B cell (primary cell): Measurements from ENCODE around the gene NTRK2. TPM values are rescaled to one million over a fixed set of nuclear protein-coding genes. Genes with fewer than 3 reads are reported as not detected.

ENCODE experiments used
- ATAC-seq: fragments of 200-7000 bp; cut with Tn5 transposase; one replicate; pipeline ENCODE4 v1.10.0; 2021; ENCODE audit warnings: low read depth, mild to moderate bottlenecking, moderate number of reproducible peaks, moderate library complexity
- CTCF ChIA-PET: fragments of 350-600 bp; sonication (Branson Sonifier 250); formaldehyde crosslinking; loops from one replicate; lab custom pipeline; 2021; ENCODE audit warnings: antibody characterized with exemption, inconsistent platforms; lab: Charles Lee
- POLR2A ChIA-PET: fragments of 350-600 bp; sonication (Branson Sonifier 250); formaldehyde crosslinking; loops from one replicate; lab custom pipeline; 2021; ENCODE audit warnings: antibody characterized with exemption; lab: Charles Lee
- DNase-seq: peaks from one replicate; pipeline ENCODE4 v3.0.0; 2013
- H2AFZ ChIP-seq: 2 replicates; pipeline ENCODE4 v1.6.1; 2012; ENCODE audit warnings: mild to moderate bottlenecking, low read depth, low read length; ENCODE audit not compliant: insufficient read depth, poor library complexity, severe bottlenecking
- H3K27ac ChIP-seq, 2 donors: 1 replicate in 1 of 2; 2 replicates in 1 of 2; pipeline ENCODE4 v1.5.1; 2012 to 2013; ENCODE audit warnings: low read length in 2 of 2, mild to moderate bottlenecking in 2 of 2, moderate library complexity in 1 of 2
- H3K27me3 ChIP-seq, 4 experiments: fragments of 200-600 bp in 1 of 4; sonication (generic) in 1 of 4; replicated peaks in 1 of 4; 1 replicate in 2 of 4; 2 replicates in 2 of 4; pipeline versions ENCODE4 v1.6.1 to v1.7.0; 2013 to 2016; ENCODE audit warnings: low read length in 3 of 4, mild to moderate bottlenecking in 2 of 4, mixed read lengths in 1 of 4, moderate library complexity in 1 of 4; ENCODE audit not compliant: insufficient read depth in 4 of 4, control insufficient read depth in 3 of 4; ENCODE audit errors: control extremely low read depth in 1 of 4
- H3K36me3 ChIP-seq, 2 experiments: replicated peaks in 1 of 2; 1 replicate in 1 of 2; 2 replicates in 1 of 2; pipeline versions ENCODE4 v1.6.1 to v1.7.1; 2013; ENCODE audit warnings: low read length in 1 of 2; ENCODE audit not compliant: insufficient read depth in 2 of 2, control insufficient read depth in 1 of 2; ENCODE audit errors: control extremely low read depth in 1 of 2, extremely low read depth in 1 of 2
- H3K4me1 ChIP-seq, 2 donors: fragments of 200-600 bp in 1 of 2; sonication (generic) in 1 of 2; 1 replicate in 1 of 2; 2 replicates in 1 of 2; pipeline versions ENCODE4 v1.5.1 to v1.6.1; 2013 to 2017; ENCODE audit warnings: low read length in 2 of 2; ENCODE audit not compliant: control insufficient read depth in 2 of 2, insufficient read depth in 2 of 2
- H3K4me2 ChIP-seq: replicated peaks from 2 replicates; pipeline ENCODE3; 2012; ENCODE audit warnings: mild to moderate bottlenecking, low read depth, low read length; ENCODE audit not compliant: poor library complexity, severe bottlenecking
- H3K4me3 ChIP-seq, 5 experiments: fragments of 200-600 bp in 1 of 5; sonication (generic) in 1 of 5; 1 replicate in 3 of 5; 2 replicates in 2 of 5; pipeline versions ENCODE4 v1.5.1 to v1.7.0; 2011 to 2016; ENCODE audit warnings: low read length in 4 of 5, mild to moderate bottlenecking in 4 of 5, low read depth in 2 of 5, control low read depth in 1 of 5, moderate library complexity in 1 of 5; ENCODE audit not compliant: insufficient read depth in 1 of 5; ENCODE audit errors: control extremely low read depth in 1 of 5, extremely low read depth in 1 of 5
- H3K79me2 ChIP-seq: fragments of 200-600 bp; sonication (generic); one replicate; pipeline ENCODE4 v1.6.0; 2016; ENCODE audit warnings: low read length; ENCODE audit not compliant: control insufficient read depth, insufficient read depth
- H3K9ac ChIP-seq: fragments of 200-600 bp; sonication (generic); 2 replicates; pipeline ENCODE4 v1.6.1; 2017; ENCODE audit warnings: mild to moderate bottlenecking, low read length, moderate library complexity
- H3K9me3 ChIP-seq, 3 donors: one replicate each; pipeline versions ENCODE4 v1.6.1 to v1.7.1; 2013; ENCODE audit warnings: low read length in 2 of 3; ENCODE audit not compliant: control insufficient read depth in 2 of 3, insufficient read depth in 1 of 3; ENCODE audit errors: control extremely low read depth in 1 of 3
- H4K20me1 ChIP-seq: 2 replicates; pipeline ENCODE4 v1.6.0; 2012; ENCODE audit warnings: mild to moderate bottlenecking, low read length; ENCODE audit not compliant: insufficient read depth, control insufficient read depth, poor library complexity, severe bottlenecking
- H3K27ac Mint-ChIP-seq: one replicate; pipeline ENCODE4 v1.8.0; 2021; ENCODE audit warnings: mixed read lengths
- H3K27me3 Mint-ChIP-seq: one replicate; pipeline ENCODE4 v1.8.0; 2021; ENCODE audit warnings: mixed read lengths
- H3K4me1 Mint-ChIP-seq: one replicate; pipeline ENCODE4 v1.8.0; 2021; ENCODE audit warnings: mixed read lengths
- H3K4me3 Mint-ChIP-seq: one replicate; pipeline ENCODE4 v1.8.0; 2021; ENCODE audit warnings: mixed read lengths
- H3K9me3 Mint-ChIP-seq: one replicate; pipeline ENCODE4 v1.8.0; 2022; ENCODE audit warnings: mixed read lengths; ENCODE audit not compliant: insufficient read depth
- CTCF ChIP-seq: fragments of 200-600 bp; IDR thresholded peaks from one replicate; pipeline ENCODE4 v1.8.0; 2022; ENCODE audit warnings: antibody characterized with exemption, mild to moderate bottlenecking
- EZH2 ChIP-seq: IDR thresholded peaks from 2 replicates; pipeline ENCODE4 v1.6.1; 2012; ENCODE audit warnings: borderline replicate concordance, low read depth, mild to moderate bottlenecking, moderate library complexity, low read length; ENCODE audit not compliant: insufficient read depth, poor library complexity, severe bottlenecking
- WGBS: methylation state at CpG from one replicate; pipeline ENCODE4 v1.1.5; 2013; ENCODE audit warnings: missing lambda C conversion rate; ENCODE audit not compliant: insufficient coverage; 5-methylcytosine and 5-hydroxymethylcytosine counted together
- intact Hi-C: fragments of 100-400 bp; cut with micrococcal nuclease; formaldehyde crosslinking; loops from one replicate; pipeline ENCODE4 v1.10.0; 2022
- polyA plus RNA-seq: library from polyadenylated mRNA; depleted of rRNA; stranded (reverse); fragments of >200 nt; gene quantifications from 2 replicates; pipeline ENCODE4 v1.2.3, GENCODE V29; 2012
- total RNA-seq, 2 donors: library from RNA; stranded (reverse); fragments of 120-200 nt in 1 of 2; gene quantifications; 1 replicate in 1 of 2; 2 replicates in 1 of 2; pipeline versions ENCODE4 v1.2.3 to v1.2.4, GENCODE V29; 2013 to 2022

NTRK2 gene
- total and polyA plus RNA-seq, 2 donors (not counting 1 experiment from before 2014, with no cell fraction given), result 0.03 to 0.10 TPM

- intact Hi-C loops, result no loop called here
- Histone ChIP-seq H4K20me1 (no peaks in the 10 kb centered on the region), H3K9me3 (no peaks in the 10 kb centered on the region), H3K27me3 (no peaks in the 10 kb centered on the region), H2AFZ (no peak overlapping the region), H3K4me1 (no peaks in the 10 kb centered on the region), H3K36me3 (no peaks in the 10 kb centered on the region), H3K4me3 (no peak overlapping the region), H3K79me2 (no peaks in the 10 kb centered on the region), H3K27ac (no peak overlapping the region), H3K9ac (no peak overlapping the region), H3K4me2 (no peak overlapping the region)
- Mint-ChIP-seq H3K27me3 (no peaks in the 10 kb centered on the region), H3K9me3 (no peaks in the 10 kb centered on the region), H3K4me1 (no peaks in the 10 kb centered on the region), H3K27ac (no peak overlapping the region), H3K4me3 (no peak overlapping the region)
- POLR2A ChIA-PET, result no interaction called here
- ATAC-seq (no peak), DNase-seq (no peak)
- 0% methylated on average over 1 of the region's 2 CpGs for WGBS
- TF ChIP-seq CTCF, result no peak
- TF ChIP-seq EZH2, result no peak
- CTCF ChIA-PET, result no interaction called here
These were observed 91.7 kb downstream of the NTRK2 start for GRCh38 chr9:84761137-84761808.

- no peaks in the 10 kb centered on the region for H3K4me1 ChIP-seq
- H3K4me3 ChIP-seq, result no peak overlapping the region
- intact Hi-C loops, result no loop called here
- Mint-ChIP-seq H3K4me1 (no peaks in the 10 kb centered on the region), H3K27me3 (no peaks in the 10 kb centered on the region), H3K4me3 (no peak overlapping the region), H3K9me3 (no peaks in the 10 kb centered on the region), H3K27ac (no peak overlapping the region)
- ATAC-seq (no peak), DNase-seq (no peak)
- peaks cover 0 to 3% (median 0%) of the 10 kb centered on the region in 4 experiments for H3K27me3 ChIP-seq
- no peak overlapping the region for H3K4me2 ChIP-seq
- no peaks in the 10 kb centered on the region for H3K9me3 ChIP-seq
- TF ChIP-seq CTCF, result no peak
- TF ChIP-seq EZH2, result no peak
- ChIA-PET CTCF (no interaction called here), POLR2A (no interaction called here)
- no peak overlapping the region for H3K9ac ChIP-seq
- H2AFZ ChIP-seq, result no peak overlapping the region
- no peaks in the 10 kb centered on the region for H4K20me1 ChIP-seq
- WGBS, result 90% methylated on average over 3 of the region's 3 CpGs
- no peaks in the 10 kb centered on the region for H3K36me3 ChIP-seq
- H3K79me2 ChIP-seq, result no peaks in the 10 kb centered on the region
- no peak overlapping the region for H3K27ac ChIP-seq
These were observed 103.0 kb downstream of the NTRK2 start for GRCh38 chr9:84772511-84772910.
